ENCODE measurements around the gene MYORG. TPM values are rescaled to one million over a fixed set of nuclear protein-coding genes. Genes with fewer than 3 reads are reported as not detected.

Gene MYORG
- total RNA-seq, 1 experiment from 2014 or later: 5.6 TPM

DNA sequence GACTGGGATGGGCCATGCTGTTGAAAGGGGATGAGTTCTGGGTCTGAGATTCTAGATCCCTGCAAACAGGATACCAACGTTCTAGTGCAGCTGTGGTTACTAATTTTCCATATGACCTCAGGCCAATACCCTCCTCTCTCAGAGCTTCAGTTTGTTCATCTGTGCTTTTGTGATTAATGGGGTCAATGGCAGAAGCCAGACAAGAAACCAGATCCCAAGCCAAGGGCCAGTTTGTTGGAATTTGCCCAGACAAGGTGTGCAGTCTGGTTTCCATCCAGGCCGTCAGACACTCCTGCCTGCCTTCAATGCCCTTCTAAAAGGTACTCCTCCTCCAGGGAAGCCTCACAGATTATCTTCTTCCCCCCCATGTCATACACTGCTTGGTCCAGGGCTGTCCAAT, 11.4 kb downstream of the MYORG start:
- H3K56ac ChIP-seq (ENCODE audit: insufficient read length, low read depth, low read length): no peak overlapping the region
- no peaks in the 10 kb centered on the region for H3K79me2 ChIP-seq (ENCODE audit: insufficient read depth, low read length)
- H3K27ac ChIP-seq (ENCODE audit: insufficient read length, low read depth, low read length): no peak overlapping the region
- H3K4me1 ChIP-seq (ENCODE audit: insufficient read depth, low read length): peaks cover 24% of the 10 kb centered on the region
- H3K36me3 Mint-ChIP-seq (ENCODE audit: insufficient read depth in 1 of 3, low read depth in 3 of 3): peaks cover 27 to 29% (median 28%) of the 10 kb centered on the region in 3 experiments
- H3K4me2 ChIP-seq (ENCODE audit: insufficient read depth, insufficient read length, low read length): no peak overlapping the region
- H4K5ac ChIP-seq (ENCODE audit: insufficient read length, low read depth, low read length): no peak overlapping the region
- H3K27me3 Mint-ChIP-seq (ENCODE audit: low read depth): peaks cover 14% of the 10 kb centered on the region
- no peaks in the 10 kb centered on the region for H3K79me1 ChIP-seq (ENCODE audit: insufficient read depth, low read depth, low read length, poor library complexity, severe bottlenecking)
- no peaks in the 10 kb centered on the region for H3K9me3 ChIP-seq (ENCODE audit: control insufficient read depth, low read depth, low read length)
- no peak overlapping the region for H2BK120ac ChIP-seq (ENCODE audit: low read depth, low read length, poor library complexity, severe bottlenecking)
- H2BK20ac ChIP-seq (ENCODE audit: low read depth, low read length, poor library complexity, severe bottlenecking): no peak overlapping the region
- WGBS (ENCODE audit: extremely low coverage, insufficient read length, low lambda C conversion rate): no CpG with 5 or more reads among the region's 2 CpGs
- no peaks in the 10 kb centered on the region for H3K23me2 ChIP-seq (ENCODE audit: insufficient read length, low read depth, low read length, poor library complexity, severe bottlenecking)
- H4K91ac ChIP-seq (ENCODE audit: insufficient read length, low read depth, low read length): no peak overlapping the region
- no peak overlapping the region for H2BK15ac ChIP-seq (ENCODE audit: low read depth, low read length)
- H2AFZ ChIP-seq (ENCODE audit: low read length): no peak overlapping the region
- H3K4me1 Mint-ChIP-seq: peaks cover 25 to 26% of the 10 kb centered on the region in 2 experiments
- no peak overlapping the region for H3K18ac ChIP-seq (ENCODE audit: insufficient read length, low read depth, low read length)
- H3K14ac ChIP-seq (ENCODE audit: insufficient read depth, low read length): no peak overlapping the region
- no peak overlapping the region for H2BK12ac ChIP-seq (ENCODE audit: insufficient read length, low read depth, low read length)
- H4K8ac ChIP-seq (replicated peaks; ENCODE audit: insufficient read length, low read depth, low read length): no peak overlapping the region
- H3K9ac ChIP-seq (ENCODE audit: extremely low read depth, insufficient read length, low read length): no peak overlapping the region
- no peak overlapping the region for H2BK5ac ChIP-seq (ENCODE audit: insufficient read length, low read length)
- H3K23ac ChIP-seq (ENCODE audit: insufficient read length, low read depth, low read length): no peak overlapping the region
- H4K20me1 ChIP-seq (ENCODE audit: control insufficient read depth, insufficient read depth, insufficient read length): no peaks in the 10 kb centered on the region
- no peak for DNase-seq
- H2AK5ac ChIP-seq (ENCODE audit: insufficient read length, low read length): no peak overlapping the region
- TF ChIP-seq, protein P1, sequence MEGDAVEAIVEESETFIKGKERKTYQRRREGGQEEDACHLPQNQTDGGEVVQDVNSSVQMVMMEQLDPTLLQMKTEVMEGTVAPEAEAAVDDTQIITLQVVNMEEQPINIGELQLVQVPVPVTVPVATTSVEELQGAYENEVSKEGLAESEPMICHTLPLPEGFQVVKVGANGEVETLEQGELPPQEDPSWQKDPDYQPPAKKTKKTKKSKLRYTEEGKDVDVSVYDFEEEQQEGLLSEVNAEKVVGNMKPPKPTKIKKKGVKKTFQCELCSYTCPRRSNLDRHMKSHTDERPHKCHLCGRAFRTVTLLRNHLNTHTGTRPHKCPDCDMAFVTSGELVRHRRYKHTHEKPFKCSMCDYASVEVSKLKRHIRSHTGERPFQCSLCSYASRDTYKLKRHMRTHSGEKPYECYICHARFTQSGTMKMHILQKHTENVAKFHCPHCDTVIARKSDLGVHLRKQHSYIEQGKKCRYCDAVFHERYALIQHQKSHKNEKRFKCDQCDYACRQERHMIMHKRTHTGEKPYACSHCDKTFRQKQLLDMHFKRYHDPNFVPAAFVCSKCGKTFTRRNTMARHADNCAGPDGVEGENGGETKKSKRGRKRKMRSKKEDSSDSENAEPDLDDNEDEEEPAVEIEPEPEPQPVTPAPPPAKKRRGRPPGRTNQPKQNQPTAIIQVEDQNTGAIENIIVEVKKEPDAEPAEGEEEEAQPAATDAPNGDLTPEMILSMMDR (conservative IDR thresholded peaks at IDR 0.05): no peak
- no peaks in the 10 kb centered on the region for H3K27me3 ChIP-seq (ENCODE audit: insufficient read depth, low read length)
- peaks cover 7 to 22% of the 10 kb centered on the region in 2 experiments; a peak in 4 of 5 replicates for H3K9me3 Mint-ChIP-seq
- H3T11ph ChIP-seq (ENCODE audit: low read length): no peak overlapping the region
- no peak overlapping the region for H3K27ac Mint-ChIP-seq
- no peak overlapping the region for H3K4ac ChIP-seq (ENCODE audit: low read depth, low read length)
- no peak overlapping the region for H3K4me3 Mint-ChIP-seq

Data from H9 (cell line).